ENCODE data around the gene RICTOR.

DNA sequence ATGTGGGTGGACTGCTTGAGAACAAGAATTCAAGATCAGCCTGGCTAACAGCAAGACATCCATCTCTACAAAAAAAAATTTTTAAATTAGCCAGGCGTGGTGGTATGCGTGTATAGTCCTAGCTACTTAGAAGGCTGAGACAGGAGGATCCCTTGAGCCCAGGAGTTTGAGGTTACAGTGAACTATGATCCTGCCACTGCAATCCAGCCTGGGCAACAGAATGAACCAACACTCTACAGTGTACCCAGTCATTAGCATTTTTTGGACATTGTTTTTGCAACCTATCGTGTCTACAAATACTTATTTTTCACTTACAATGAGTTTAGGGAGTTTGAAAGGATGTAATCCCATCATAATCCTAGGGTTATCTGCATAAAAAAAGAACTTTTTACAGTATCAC, 22.1 kb downstream of the RICTOR start:
- TF ChIP-seq, protein P1, sequence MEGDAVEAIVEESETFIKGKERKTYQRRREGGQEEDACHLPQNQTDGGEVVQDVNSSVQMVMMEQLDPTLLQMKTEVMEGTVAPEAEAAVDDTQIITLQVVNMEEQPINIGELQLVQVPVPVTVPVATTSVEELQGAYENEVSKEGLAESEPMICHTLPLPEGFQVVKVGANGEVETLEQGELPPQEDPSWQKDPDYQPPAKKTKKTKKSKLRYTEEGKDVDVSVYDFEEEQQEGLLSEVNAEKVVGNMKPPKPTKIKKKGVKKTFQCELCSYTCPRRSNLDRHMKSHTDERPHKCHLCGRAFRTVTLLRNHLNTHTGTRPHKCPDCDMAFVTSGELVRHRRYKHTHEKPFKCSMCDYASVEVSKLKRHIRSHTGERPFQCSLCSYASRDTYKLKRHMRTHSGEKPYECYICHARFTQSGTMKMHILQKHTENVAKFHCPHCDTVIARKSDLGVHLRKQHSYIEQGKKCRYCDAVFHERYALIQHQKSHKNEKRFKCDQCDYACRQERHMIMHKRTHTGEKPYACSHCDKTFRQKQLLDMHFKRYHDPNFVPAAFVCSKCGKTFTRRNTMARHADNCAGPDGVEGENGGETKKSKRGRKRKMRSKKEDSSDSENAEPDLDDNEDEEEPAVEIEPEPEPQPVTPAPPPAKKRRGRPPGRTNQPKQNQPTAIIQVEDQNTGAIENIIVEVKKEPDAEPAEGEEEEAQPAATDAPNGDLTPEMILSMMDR (IDR thresholded peaks at IDR 0.05), result no peak
- TF ChIP-seq EZH2phosphoT487 (IDR thresholded peaks at IDR 0.05) (no peak), EZH2 (IDR thresholded peaks at IDR 0.05) (no peak)

Measured in neural progenitor cell (in vitro differentiated cells).